Measurements from ENCODE around the gene MRPL43.

DNA sequence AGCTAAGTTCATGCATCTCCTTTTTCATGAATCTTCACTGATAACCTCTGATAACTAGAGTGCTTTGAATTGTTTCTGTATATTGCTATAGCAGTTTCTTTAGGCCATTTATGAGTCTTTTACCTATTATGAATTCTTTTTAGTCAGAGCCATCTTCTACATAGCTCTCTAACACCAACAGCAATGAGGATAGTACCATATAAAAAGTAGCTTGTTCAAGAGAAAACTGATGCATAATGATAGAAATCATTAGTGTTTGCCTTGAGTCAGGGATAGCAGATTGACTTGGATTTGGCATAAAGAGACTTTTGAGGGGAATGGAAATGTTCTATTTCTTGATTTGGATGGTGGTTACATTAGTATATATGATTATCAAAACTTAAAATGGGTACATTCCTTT lies 43.8 kb downstream of the MRPL43 start:
- TF ChIP-seq, protein P1, sequence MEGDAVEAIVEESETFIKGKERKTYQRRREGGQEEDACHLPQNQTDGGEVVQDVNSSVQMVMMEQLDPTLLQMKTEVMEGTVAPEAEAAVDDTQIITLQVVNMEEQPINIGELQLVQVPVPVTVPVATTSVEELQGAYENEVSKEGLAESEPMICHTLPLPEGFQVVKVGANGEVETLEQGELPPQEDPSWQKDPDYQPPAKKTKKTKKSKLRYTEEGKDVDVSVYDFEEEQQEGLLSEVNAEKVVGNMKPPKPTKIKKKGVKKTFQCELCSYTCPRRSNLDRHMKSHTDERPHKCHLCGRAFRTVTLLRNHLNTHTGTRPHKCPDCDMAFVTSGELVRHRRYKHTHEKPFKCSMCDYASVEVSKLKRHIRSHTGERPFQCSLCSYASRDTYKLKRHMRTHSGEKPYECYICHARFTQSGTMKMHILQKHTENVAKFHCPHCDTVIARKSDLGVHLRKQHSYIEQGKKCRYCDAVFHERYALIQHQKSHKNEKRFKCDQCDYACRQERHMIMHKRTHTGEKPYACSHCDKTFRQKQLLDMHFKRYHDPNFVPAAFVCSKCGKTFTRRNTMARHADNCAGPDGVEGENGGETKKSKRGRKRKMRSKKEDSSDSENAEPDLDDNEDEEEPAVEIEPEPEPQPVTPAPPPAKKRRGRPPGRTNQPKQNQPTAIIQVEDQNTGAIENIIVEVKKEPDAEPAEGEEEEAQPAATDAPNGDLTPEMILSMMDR (IDR thresholded peaks at IDR 0.05; ENCODE audit: extremely low read depth in 1 of 2, insufficient read depth in 1 of 2, low read depth in 1 of 2, low read length in 2 of 2): no peak
- TF ChIP-seq POLR2A (IDR thresholded peaks at IDR 0.05; ENCODE audit: low read depth, low read length): no peak
